Raji (cell line): ENCODE data around the gene POLD3.

ENCODE experiments used
- POLR2A ChIP-seq: IDR thresholded peaks from 2 replicates; pipeline ENCODE4 v1.6.1; 2011; ENCODE audit warnings: low read depth, low read length, control low read depth; ENCODE audit not compliant: insufficient read depth

The POLD3 gene

GRCh38 chr11:74592441-74593362, at the start of gene POLD3:
TSS of gene POLD3 (plus strand) at chr11:74592582. CDS start at chr11:74592659, 77 bp downstream.
- TF ChIP-seq POLR2A, result peak; percentile 76

GRCh38 chr11:74543991-74544390, 48.4 kb upstream of the POLD3 start:
- TF ChIP-seq POLR2A, result no peak

GRCh38 chr11:74546752-74547151, 45.6 kb upstream of the POLD3 start:
- no peak for TF ChIP-seq POLR2A

GRCh38 chr11:74550991-74551753, 41.2 kb upstream of the POLD3 start:
- no peak for TF ChIP-seq POLR2A

- no peak for TF ChIP-seq POLR2A
These were observed 40.6 kb upstream of the POLD3 start for GRCh38 chr11:74551754-74552145.

GRCh38 chr11:74557526-74557925, 34.9 kb upstream of the POLD3 start:
- TF ChIP-seq POLR2A, result no peak

- TF ChIP-seq POLR2A, result no peak
These were observed 33.1 kb upstream of the POLD3 start for GRCh38 chr11:74559110-74559933.

- no peak for TF ChIP-seq POLR2A
These were observed 32.5 kb upstream of the POLD3 start for GRCh38 chr11:74559934-74560309.

GRCh38 chr11:74566146-74566960, 26.0 kb upstream of the POLD3 start:
- no peak for TF ChIP-seq POLR2A

- no peak for TF ChIP-seq POLR2A
These were observed 24.4 kb upstream of the POLD3 start for GRCh38 chr11:74568028-74568427.

GRCh38 chr11:74570266-74571061, 21.9 kb upstream of the POLD3 start:
- no peak for TF ChIP-seq POLR2A

- no peak for TF ChIP-seq POLR2A
These were observed 21.4 kb upstream of the POLD3 start for GRCh38 chr11:74571062-74571399.

- TF ChIP-seq POLR2A, result no peak
These were observed 20.0 kb upstream of the POLD3 start for GRCh38 chr11:74572349-74572748.

GRCh38 chr11:74574563-74574962, 17.8 kb upstream of the POLD3 start:
- no peak for TF ChIP-seq POLR2A
